ENCODE results near the gene KDSR. TPM values are rescaled to one million over a fixed set of nuclear protein-coding genes. Genes with fewer than 3 reads are reported as not detected.

KDSR gene
- polyA plus RNA-seq, 1 donor from 2014 or later = 14.7 TPM

GRCh38 chr18:63307551-63308200, 59.3 kb downstream of the KDSR start:
- TF ChIP-seq EZH2 (IDR thresholded peaks at IDR 0.05; ENCODE audit: borderline replicate concordance, insufficient read depth, low read length, poor library complexity, severe bottlenecking) = no peak
- TF ChIP-seq, protein P1, sequence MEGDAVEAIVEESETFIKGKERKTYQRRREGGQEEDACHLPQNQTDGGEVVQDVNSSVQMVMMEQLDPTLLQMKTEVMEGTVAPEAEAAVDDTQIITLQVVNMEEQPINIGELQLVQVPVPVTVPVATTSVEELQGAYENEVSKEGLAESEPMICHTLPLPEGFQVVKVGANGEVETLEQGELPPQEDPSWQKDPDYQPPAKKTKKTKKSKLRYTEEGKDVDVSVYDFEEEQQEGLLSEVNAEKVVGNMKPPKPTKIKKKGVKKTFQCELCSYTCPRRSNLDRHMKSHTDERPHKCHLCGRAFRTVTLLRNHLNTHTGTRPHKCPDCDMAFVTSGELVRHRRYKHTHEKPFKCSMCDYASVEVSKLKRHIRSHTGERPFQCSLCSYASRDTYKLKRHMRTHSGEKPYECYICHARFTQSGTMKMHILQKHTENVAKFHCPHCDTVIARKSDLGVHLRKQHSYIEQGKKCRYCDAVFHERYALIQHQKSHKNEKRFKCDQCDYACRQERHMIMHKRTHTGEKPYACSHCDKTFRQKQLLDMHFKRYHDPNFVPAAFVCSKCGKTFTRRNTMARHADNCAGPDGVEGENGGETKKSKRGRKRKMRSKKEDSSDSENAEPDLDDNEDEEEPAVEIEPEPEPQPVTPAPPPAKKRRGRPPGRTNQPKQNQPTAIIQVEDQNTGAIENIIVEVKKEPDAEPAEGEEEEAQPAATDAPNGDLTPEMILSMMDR (IDR thresholded peaks at IDR 0.05; ENCODE audit: poor library complexity, severe bottlenecking) = no peak
- Histone ChIP-seq H3K4me2 (ENCODE audit: low read length) (no peak overlapping the region), H3K79me2 (replicated peaks; ENCODE audit: insufficient read depth, low read length) (no peaks in the 10 kb centered on the region), H3K27me3 (ENCODE audit: insufficient read depth, low read depth, low read length) (no peaks in the 10 kb centered on the region), H3K9ac (ENCODE audit: low read length) (no peak overlapping the region), H3F3A (ENCODE audit: insufficient read depth, low read length, poor library complexity, severe bottlenecking) (no peaks in the 10 kb centered on the region), H3K36me3 (ENCODE audit: insufficient read depth, low read length) (no peaks in the 10 kb centered on the region), H3K4me3 (ENCODE audit: low read length) (no peak overlapping the region), H4K20me1 (ENCODE audit: insufficient read depth) (no peaks in the 10 kb centered on the region), H2AFZ (ENCODE audit: low read depth, low read length) (no peak overlapping the region), H3K9me2 (ENCODE audit: insufficient read depth, low read length) (no peaks in the 10 kb centered on the region), H3K27ac (ENCODE audit: low read length) (no peak overlapping the region), H3K9me3 (ENCODE audit: low read length) (no peaks in the 10 kb centered on the region)

DNA sequence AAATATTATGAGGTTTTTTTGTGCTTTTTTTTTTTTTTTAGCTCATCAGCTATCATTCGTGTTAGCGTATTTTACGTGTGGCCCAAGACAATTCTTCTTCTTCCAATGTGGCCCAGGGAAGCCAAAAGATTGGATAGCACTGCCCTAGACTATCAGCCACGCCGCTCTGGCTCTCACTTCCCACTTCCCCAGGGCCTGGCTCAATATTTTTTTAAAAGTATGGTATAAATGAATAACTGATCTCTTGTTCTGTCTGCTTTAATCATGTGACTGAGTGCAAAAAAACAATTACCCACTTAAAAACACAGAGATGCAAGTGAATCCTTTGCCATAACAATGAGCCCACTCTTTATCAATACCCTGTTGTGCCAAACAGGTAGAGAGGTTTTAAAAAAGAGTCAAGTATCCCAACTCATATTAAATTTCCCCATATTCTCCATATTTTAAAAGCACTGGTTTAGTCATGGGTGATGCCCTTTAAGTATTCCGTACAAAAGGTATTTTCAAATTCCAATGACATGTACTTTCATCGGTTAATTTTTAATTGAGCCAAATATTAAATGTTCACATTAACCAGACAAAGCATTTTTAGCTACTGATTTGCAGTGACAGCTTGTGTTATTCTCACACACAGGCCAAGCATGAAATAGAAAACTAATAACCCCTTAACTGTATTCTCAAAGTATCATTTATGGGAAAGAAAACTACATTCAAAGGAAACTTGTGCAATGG, 60.0 kb downstream of the KDSR start:
- Histone ChIP-seq H4K20me1 (ENCODE audit: insufficient read depth) (no peaks in the 10 kb centered on the region), H3K27me3 (ENCODE audit: insufficient read depth, low read depth, low read length) (no peaks in the 10 kb centered on the region), H3F3A (ENCODE audit: insufficient read depth, low read length, poor library complexity, severe bottlenecking) (no peaks in the 10 kb centered on the region), H3K4me3 (ENCODE audit: low read length) (no peak overlapping the region), H3K36me3 (ENCODE audit: insufficient read depth, low read length) (no peaks in the 10 kb centered on the region), H2AFZ (ENCODE audit: low read depth, low read length) (no peak overlapping the region), H3K9me3 (ENCODE audit: low read length) (no peaks in the 10 kb centered on the region), H3K4me2 (ENCODE audit: low read length) (no peak overlapping the region), H3K9me2 (ENCODE audit: insufficient read depth, low read length) (no peaks in the 10 kb centered on the region), H3K27ac (ENCODE audit: low read length) (no peak overlapping the region), H3K9ac (ENCODE audit: low read length) (no peak overlapping the region), H3K79me2 (replicated peaks; ENCODE audit: insufficient read depth, low read length) (no peaks in the 10 kb centered on the region)
- TF ChIP-seq EZH2 (IDR thresholded peaks at IDR 0.05; ENCODE audit: borderline replicate concordance, insufficient read depth, low read length, poor library complexity, severe bottlenecking) (no peak), MXI1 (conservative IDR thresholded peaks at IDR 0.05; ENCODE audit: poor library complexity, severe bottlenecking) (no peak), TAF1 (IDR thresholded peaks at IDR 0.05; ENCODE audit: low read depth) (no peak), EP300 (conservative IDR thresholded peaks at IDR 0.05; ENCODE audit: poor library complexity, severe bottlenecking) (no peak), SMC3 (conservative IDR thresholded peaks at IDR 0.05; ENCODE audit: poor library complexity) (no peak), POLR2AphosphoS5 (IDR thresholded peaks at IDR 0.05) (no peak), RAD21 (conservative IDR thresholded peaks at IDR 0.05) (no peak)
- TF ChIP-seq, protein P1 (IDR thresholded peaks at IDR 0.05; ENCODE audit: poor library complexity, severe bottlenecking) = no peak
- TF ChIP-seq, protein P2, sequence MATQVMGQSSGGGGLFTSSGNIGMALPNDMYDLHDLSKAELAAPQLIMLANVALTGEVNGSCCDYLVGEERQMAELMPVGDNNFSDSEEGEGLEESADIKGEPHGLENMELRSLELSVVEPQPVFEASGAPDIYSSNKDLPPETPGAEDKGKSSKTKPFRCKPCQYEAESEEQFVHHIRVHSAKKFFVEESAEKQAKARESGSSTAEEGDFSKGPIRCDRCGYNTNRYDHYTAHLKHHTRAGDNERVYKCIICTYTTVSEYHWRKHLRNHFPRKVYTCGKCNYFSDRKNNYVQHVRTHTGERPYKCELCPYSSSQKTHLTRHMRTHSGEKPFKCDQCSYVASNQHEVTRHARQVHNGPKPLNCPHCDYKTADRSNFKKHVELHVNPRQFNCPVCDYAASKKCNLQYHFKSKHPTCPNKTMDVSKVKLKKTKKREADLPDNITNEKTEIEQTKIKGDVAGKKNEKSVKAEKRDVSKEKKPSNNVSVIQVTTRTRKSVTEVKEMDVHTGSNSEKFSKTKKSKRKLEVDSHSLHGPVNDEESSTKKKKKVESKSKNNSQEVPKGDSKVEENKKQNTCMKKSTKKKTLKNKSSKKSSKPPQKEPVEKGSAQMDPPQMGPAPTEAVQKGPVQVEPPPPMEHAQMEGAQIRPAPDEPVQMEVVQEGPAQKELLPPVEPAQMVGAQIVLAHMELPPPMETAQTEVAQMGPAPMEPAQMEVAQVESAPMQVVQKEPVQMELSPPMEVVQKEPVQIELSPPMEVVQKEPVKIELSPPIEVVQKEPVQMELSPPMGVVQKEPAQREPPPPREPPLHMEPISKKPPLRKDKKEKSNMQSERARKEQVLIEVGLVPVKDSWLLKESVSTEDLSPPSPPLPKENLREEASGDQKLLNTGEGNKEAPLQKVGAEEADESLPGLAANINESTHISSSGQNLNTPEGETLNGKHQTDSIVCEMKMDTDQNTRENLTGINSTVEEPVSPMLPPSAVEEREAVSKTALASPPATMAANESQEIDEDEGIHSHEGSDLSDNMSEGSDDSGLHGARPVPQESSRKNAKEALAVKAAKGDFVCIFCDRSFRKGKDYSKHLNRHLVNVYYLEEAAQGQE (IDR thresholded peaks at IDR 0.05; ENCODE audit: borderline replicate concordance) = no peak
